ENCODE measurements around the gene CDH4.

The CDH4 gene

GRCh38 chr20:61898405-61898804 lies 646.3 kb downstream of the CDH4 start:
- DNase-seq, result no peak

DNA sequence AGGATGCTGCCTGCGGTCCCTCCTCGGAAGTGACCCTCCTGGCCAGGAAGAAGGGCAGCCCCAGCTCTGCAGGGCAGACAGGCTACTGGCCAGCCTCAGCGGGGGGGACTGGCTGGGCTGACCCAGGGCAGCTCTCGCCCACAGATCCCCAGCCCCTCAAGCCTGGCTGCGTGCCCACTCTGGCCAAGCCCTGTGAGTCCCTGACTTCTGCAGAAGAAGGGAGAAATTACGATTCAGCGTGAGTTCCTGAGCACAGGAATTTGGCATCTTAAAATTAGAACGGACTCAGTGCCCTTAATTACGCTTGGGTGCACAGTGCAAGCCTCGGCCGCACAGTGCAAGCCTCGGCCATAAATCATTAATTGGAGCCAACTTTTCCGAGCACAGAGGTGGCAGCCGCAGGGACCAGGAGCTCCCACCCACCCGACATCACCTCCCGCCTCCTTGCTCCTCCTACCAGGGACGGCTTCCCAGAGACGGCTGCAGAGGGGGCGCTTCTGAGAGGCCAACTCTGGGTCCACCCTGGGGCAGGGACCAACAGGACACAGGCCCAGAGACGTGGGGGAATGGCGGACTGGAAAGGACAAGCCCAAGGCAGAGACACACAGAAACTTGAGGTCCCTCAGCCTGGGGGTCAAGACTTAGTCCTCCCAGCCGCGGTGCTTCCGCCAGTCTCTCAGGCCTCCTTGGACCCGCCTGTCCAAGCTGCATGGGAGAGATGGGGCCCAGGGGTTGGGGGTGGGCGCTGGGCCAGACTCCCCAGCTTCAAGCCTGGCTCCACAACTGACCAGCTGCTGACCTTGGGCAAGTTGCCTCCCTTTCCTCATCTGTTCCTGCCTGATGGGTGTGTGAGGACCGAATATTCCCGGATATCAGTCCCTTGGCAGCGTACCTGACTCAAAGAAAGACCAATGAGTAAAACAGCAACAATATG lies 648.2 kb downstream of the CDH4 start:
- DNase-seq, result peak in 30 of 56 donors; percentile 14 to 70 (median 31)

GRCh38 chr20:61900945-61901293 lies 648.9 kb downstream of the CDH4 start:
- DNase-seq, result no peak

- DNase-seq, result peak in 2 of 56 donors; percentile 2 to 16
Observed at GRCh38 chr20:61901392-61902220, 649.5 kb downstream of the CDH4 start.

DNA sequence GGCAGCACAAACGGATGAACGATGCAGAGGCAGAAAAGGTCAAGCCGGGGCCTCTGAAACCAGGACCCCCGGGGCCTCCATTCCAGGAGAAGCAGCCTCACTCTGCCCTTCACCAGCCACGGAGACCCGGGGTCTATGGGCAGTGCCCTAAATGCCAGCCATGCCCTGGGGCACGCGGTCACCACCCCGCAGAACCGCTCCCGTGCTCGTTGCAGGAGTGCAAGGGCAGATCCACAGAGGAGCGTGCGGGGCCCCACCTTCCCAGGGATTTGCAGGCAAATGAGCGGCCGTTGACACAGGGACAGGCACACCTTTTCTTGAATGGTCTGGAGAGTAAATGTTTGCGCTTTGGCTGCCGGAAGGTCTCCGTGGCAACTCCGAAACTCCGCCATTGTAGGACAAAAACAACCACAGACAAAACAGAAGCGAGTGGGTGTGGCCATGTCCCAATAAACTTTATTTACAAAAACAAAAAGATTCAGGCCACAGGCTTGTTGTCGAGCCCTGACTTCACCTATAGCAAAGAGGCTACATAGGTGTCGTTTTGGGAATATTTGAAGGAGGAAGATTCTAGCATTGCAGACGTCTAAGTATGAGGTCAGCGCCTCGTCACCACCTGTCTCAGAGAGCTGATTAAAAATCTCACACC lies 650.3 kb downstream of the CDH4 start:
- DNase-seq, result no peak

- no peak for DNase-seq
Observed at GRCh38 chr20:61903575-61904340, 651.7 kb downstream of the CDH4 start.

GRCh38 chr20:61904456-61904855 lies 652.4 kb downstream of the CDH4 start:
- DNase-seq, result no peak

- no peak for DNase-seq
Observed at GRCh38 chr20:61905781-61906523, 653.9 kb downstream of the CDH4 start.

DNA sequence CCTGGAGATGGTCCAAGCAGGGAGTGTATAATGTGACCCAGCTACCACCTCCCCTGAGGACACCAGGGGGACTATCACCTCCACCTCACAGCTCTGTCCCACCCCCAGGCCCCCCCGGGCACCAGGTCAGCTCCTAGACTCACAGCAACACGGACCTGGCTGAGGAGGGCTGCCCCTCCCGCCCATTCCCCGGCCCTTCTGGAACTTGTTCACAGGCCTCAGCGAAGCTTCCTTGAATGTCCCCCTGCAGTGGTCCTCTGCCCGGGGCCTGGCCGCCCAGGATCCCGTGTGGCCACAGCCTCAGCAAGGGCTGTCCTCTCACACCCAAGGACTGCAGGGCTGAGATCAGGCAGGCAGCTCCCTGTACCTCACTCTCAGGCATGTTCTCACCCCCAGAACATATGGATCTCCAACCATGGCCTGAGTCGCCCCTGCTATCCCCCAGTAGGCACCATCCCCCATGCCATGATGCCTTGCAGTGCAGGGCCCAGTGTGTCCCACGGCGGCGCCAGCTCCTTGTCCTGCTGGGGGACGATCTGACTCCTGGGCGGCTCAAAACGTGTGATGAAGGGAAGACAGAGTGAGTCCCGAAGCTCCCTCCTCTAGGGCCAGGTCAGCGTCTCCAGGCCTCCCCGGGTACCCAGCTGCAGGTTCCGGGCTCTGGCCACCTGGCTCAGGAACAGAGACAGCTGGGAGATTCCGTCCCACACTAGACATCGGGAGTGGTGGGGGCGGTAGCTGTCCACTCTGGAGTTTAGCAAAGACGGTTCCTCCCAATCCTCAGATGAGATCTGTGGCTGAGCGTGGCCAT lies 655.2 kb downstream of the CDH4 start:
- DNase-seq, result no peak

DNA sequence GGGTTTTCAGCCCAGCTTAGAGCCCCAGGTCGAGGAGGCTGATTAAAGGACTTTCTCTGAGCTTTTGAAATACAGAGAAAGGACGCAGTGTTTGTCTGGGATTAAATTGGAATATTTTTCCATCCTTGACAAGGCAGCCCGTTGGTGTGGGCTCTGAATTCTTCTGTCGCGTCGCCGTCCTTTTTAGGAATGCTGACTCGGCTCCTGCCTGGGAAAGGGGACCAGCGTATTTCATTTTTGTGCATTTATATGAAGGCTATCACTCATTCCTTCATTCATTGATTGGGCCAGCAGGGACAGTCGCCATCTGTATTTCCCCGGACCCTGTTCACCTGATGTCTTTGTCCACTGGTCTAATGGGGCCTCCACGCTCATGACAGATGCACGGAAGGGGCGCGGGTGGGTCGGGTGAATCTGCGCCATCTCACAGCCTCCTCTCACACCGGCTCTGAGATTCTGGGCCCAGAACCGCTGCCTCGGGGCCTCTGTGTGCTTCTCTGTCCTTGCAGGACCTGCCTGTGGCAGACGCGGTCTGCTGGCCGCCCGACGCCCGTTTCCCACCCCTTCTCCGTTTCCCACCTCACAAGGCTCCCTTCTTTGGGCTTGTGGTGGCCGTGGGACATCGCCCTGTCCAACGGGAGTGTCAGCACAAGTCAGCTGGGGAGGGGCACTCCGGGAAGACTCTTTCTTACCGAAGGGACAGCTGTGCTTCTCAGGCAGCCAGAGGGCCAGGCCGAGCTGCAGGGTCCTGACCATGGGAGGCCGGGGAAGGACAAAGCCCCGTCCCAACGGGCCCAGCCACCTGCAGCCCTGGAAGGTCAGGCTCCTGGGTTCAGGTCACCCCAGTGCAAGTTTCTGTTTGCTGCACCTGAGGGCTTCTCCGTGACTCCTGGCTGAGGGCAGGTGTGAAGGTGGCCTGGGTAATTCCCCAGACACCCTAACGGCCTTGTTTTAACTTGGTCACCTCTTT lies 656.3 kb downstream of the CDH4 start:
- DNase-seq, result no peak

DNA sequence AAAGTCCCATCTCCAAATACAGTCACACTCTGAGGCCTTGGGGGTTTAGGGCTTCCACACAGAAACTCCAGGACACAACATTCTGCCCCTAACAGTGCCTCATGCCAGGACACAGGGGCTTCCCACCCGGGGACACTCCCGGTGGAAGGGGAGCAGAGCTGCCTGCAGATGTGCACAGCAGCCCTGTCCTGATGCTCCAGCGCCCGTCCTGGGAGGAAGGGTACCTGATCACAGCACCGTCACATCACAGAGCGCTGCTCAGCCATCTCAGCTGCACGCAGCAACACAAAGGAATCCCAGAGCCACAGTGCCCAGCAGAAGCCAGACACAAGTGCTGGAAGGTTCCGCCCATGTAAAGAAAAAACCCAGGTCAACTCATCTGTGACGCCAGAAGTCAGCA lies 657.0 kb downstream of the CDH4 start:
- no peak for DNase-seq

GRCh38 chr20:61909821-61910220 lies 657.8 kb downstream of the CDH4 start:
- no peak for DNase-seq

DNA sequence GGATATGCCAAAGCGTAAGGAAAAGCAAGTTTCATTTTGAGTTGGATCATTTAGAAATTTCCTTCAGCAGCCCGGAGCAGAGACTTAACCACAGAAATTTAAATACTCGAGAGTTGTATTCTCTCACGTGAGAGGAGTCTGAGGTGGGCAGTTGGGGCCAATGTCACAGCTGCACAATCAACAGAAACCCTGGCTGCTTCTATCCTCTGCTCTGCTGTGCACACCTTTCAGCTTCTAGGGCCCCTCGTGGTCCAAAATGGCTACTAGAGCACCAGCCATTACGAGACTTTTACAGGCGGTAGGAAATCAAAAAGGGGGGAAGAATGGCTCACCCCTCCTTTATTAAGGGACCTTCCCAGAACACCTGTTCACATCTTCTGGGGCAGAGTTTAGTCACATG lies 659.8 kb downstream of the CDH4 start:
- no peak for DNase-seq

- no peak for DNase-seq
Observed at GRCh38 chr20:61912665-61913422, 660.8 kb downstream of the CDH4 start.

GRCh38 chr20:61913423-61914225 lies 661.6 kb downstream of the CDH4 start:
- no peak for DNase-seq

DNA sequence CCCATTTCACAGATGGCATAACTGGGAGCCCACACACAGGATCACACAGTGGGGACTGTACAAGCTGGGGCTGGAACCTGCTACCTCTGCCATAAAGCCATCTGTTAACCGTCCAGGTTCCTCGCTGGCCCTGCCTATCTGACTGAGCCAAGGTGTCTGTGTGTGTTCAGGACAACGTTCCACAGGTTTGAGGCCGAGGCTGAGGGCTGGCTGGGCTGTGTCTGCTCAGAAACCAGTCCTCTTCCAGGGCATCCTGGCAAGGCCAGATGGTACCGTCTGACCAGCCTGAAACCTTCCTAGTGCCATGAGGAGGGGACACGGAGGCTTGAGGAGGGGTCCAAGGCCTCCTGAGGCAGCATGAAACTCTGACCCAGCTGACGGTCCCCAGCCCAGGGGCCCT lies 663.0 kb downstream of the CDH4 start:
- no peak for DNase-seq

Data from amygdala (tissue), 56 donors.